NCI-H748 (cell line): ENCODE results near the gene PKD1L1.

Experiments used
- DNase-seq: peaks from one replicate; lab custom pipeline; 2025; ENCODE audit not compliant: unreplicated experiment; lab: John Stamatoyannopoulos, UW

Gene PKD1L1

DNA sequence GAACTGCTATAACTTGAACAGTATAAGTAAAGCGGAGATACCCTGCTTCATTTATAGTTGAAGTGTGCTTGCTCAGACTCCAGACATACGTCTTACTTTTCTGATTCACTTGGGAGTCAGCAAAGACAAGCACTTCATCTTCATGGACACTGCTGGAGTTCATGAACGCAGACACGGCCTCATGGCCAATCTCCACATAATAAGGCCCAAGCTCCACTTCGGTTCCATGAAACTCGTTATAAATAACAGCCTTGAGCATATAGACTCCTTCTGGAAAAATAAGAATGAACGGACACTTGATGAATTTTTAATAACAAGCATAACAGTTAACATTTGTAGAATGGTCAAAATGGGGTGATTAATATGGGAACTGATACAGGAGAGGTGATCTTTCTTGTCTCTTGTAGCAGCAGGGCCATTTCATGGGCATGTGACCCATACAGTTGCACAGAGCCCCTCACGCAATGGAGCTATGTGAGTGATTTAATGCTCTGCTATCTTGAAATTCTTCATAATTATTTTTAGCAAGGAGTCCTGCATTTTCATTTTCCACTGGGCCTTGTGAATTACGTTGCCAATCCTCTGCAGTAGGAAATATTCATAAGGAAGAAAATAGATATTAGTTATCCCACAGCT, 40.2 kb downstream of the PKD1L1 start:
- DNase-seq, result no peak

DNA sequence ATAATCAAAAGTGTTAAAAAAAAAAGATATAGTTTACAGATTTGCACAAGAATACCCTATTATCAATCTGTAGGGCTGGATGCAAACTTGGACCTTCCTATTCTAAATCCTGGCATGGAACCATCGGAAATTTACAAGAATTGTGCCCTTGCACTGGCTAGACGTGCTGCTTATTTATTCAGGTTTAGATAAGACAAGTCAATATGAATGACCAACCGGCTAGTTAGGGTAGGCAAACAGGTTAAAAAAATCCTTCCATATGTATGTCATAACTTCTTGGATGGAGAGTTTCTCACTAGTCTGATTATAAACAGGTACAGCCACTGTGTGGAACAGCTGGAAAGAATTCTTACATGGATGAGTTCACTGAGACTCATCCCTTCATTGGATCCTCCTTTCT, 41.4 kb downstream of the PKD1L1 start:
- DNase-seq, result no peak

DNA sequence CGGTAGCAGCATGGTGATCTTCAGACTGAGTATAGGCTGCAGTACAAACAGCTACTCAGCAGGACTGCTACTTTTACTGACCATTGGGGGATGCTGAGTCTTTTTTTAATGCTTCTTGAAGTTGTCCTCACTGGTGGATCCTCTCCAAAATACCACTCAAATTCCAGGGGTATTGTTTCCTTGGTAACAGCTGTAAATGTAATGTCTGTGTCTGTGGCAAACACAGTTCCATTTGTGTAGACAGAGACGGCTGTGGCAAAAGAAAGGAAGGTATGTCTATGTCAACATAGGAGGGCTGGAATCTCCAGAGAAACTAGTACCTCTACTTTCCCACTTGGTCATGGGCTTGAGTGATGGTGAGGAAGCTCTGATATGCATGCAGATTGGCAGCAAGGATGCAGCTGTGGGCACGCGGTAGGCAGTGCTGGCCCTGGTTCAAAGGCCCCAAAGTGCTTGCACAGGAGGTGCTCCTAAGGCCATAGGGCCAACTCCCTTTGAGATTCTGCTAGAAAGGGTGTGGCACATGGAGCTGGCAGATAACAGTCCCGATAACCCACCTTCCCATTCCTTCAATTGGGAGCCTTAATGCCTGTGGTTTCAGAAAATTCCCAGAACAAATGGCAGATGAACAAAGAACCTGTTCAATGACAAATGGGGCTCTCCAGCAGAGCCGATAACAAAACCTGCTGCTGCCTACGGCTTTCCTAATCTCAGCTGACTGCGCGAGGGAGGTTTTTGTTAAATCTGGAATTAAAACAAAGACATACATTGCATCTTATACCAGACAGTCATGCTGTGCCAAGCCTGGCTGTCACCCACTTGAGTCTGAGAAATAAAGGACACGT, 43.0 kb downstream of the PKD1L1 start:
- no peak for DNase-seq

DNA sequence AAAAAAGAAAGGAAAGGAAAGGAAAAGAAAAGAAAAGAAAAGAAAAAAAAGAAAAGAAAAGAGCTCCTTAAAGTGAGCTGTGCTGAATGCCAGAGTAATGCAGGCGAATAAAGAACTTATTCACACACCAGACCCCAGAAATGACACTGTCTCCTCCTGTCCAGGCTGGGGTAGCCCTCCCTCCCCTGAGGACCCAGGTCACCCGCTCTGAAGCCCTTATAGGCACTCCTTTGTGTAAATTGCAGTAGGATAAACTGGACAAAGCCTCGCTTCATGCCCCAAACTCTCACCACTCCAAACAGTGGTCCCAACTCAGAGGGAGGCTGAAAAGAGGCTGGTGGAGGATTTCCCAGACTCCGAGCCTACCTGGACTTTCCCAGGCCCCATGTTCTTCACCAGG, 46.3 kb downstream of the PKD1L1 start:
- no peak for DNase-seq

DNA sequence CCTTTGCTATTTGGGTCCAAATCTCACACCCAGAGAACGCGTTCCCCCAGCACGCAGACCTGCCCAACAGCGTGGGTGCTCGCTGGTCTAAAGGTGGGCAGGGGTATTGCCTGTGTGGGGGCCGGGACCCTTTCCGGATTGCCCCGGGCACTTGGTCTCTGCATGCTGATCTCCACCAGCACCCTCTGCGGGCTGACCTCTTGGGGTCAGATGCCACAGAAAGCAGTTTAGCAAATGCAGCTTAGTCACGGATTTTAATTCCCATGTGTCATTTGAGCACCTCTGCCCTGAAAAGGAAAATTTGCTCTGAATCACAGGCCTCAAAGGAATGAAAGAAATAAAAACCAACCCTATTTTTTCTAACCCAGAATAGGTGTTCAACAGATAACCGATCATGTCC, 46.7 kb downstream of the PKD1L1 start:
- no peak for DNase-seq

DNA sequence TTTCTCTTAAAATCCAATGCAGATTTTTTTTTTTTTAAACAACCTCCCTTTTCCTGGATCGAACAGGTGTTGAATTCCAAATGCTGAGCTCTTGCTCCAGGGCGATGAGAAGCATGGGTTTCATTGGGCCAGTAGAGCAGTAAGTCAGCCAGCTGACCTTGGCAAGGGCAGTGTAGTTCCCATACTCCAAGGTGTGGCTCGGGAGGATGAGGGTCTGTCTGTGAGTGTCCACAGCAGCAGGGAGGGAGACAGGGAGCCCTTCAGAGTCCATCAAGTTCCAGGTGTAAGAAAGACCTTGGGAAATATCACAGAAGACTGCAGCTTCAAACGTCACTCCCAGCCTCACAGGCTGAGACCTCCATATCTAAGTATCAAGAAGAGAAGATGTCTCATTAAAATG, 50.4 kb downstream of the PKD1L1 start:
- DNase-seq, result no peak

DNA sequence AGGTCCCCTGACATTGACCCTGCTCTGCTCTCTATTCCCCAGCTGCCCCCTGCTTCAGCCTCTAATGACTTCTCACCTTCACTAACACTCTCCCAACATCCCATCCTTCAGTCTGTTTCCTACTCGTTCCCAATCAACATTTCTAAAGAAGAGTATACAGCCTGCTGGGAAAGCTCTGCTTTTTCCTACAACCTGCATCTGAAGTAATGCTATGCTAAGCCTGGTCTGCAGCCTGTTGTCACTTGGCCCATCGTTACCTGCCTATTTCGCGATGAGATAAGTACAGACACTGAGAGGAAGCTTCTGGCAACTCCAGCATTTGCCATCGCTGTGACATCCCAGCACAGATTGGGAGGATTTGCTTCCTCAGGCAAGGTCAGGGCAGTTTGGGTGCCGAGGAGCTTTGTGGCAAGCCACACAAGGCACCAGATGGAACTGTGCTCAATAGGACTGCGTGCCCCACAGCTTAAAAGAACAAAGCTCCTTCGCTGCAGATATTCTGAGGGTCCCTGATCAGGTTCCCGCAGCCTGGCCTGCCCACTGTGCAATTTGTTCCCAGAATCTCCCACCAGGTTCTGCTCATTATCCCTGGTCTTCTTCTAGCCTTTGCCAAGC, 51.4 kb downstream of the PKD1L1 start:
- DNase-seq, result no peak

DNA sequence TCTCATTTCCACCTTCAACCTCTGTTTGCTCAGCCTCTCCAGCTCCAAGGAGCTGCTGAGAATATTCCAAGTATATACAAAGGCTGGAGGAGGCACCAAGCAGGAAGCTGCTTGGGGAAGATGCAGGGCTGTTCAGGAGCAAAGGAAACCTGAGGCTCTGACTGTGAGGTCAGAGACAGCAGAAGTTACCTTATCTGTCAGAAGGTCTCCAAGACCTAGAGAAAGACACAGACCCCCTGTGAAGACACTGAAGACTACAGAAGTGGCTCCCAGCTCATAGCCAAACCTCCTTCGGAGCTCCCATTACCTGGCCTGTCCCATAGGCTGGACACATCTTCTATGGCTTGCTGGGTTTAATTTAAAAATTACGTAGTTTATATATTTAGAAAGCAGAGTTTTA, 53.2 kb downstream of the PKD1L1 start:
- no peak for DNase-seq

DNA sequence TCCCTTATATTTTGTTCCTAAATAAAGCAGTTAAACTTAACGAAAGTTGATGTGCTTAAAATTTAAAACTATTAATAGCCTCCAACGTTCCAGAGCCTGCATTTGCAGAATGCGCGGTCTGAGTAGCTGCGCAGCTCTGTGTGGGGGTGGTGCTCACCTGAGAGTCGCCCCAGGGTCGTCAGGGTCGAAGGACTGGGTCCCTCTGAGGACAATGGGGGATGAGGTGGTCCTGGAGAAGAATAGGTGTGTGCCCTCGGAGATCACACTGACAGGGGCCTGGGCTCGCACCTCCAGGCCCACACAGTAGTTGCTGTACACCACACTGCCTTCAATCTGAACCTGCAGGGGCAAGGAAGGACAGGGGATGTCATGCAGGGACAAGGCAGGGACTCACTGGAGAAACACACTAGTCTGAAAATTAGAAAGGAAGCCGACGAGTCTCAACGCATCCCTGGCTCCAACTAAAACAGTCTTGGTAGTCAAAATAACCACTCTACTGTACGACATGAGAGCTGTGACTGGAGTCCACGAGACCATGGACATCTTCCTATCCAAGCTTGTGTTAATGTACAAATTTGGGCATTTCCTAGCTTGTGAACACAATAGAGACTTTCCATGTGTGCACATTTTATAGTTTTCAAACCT, 54.4 kb downstream of the PKD1L1 start:
- no peak for DNase-seq

DNA sequence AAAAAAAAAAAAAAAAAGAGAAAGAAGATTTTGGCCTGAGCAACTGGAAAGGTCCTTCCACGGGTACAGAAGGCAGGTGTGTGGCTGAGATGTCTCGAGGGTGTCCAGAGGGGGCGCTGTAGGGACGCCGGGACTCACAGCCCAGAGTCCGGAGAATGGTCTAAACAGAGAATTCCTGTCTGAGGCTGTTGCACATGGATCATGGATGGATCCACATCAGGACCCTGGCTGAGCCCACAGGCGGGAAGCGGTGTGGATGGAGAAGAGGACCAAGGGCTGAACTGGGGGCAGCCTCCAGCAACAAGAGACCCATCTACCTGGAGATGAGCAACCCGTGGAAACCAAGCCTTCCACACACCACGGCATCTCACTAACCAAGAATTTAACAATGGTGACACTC, 55.0 kb downstream of the PKD1L1 start:
- DNase-seq, result peak; percentile 30

DNA sequence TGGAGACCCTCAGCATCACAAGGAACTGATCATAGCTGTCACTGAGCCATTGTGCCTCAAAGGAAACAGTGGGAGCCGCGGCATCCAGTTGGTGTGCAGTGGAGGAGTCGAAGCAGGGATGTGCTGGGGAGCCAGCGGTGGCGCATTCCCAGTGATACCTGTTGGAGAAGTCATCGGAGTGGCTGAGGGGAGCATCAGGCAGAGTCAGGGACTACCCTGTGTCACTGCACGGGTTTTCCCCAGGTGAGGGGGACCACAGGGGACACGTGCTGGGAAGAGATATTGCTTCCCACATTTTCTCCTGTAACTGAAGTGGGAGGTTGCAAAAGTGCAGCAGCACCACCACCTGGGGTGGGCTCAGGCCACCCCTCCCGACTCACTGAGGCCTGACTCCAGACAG, 57.7 kb downstream of the PKD1L1 start:
- DNase-seq, result no peak

DNA sequence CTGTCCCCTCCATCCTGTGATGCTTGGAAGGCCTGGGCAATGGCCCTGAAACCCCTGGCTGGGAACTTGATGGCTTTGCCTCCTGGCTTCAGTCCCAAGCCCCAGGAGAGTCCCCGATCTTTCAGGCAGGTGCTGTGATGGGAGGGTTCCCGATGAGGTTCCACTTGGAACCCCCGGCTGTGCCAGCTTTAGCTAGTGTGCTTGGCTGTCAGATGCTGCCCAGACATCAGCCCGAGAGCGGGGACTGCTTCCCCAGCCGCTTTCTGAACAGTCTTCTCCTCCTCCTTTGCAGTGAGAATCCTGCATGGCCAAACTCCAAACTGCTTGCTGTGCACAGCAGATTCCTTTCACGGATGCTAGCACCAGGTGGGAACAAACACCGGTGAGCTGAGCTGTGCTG, 58.1 kb downstream of the PKD1L1 start:
- DNase-seq, result no peak

DNA sequence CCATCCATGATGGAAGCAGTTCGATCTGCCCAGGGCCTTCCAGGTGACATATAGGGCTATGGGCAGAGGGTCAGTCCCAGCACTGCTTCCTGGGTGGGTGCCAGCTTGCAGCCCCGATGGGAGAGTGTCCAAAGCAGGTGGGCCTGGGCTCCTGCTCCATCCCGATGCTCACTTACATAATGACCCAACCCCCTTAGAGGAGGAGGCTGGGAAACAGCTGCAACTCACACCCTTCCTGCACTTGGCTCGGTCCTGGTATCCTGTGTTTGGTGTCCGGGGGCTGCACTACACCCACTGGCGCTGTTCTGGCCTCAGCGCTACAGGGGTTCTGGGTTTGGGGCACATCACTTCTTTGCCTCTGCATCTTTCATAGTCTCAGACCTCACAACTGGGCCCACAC, 58.5 kb downstream of the PKD1L1 start:
- DNase-seq, result no peak

DNA sequence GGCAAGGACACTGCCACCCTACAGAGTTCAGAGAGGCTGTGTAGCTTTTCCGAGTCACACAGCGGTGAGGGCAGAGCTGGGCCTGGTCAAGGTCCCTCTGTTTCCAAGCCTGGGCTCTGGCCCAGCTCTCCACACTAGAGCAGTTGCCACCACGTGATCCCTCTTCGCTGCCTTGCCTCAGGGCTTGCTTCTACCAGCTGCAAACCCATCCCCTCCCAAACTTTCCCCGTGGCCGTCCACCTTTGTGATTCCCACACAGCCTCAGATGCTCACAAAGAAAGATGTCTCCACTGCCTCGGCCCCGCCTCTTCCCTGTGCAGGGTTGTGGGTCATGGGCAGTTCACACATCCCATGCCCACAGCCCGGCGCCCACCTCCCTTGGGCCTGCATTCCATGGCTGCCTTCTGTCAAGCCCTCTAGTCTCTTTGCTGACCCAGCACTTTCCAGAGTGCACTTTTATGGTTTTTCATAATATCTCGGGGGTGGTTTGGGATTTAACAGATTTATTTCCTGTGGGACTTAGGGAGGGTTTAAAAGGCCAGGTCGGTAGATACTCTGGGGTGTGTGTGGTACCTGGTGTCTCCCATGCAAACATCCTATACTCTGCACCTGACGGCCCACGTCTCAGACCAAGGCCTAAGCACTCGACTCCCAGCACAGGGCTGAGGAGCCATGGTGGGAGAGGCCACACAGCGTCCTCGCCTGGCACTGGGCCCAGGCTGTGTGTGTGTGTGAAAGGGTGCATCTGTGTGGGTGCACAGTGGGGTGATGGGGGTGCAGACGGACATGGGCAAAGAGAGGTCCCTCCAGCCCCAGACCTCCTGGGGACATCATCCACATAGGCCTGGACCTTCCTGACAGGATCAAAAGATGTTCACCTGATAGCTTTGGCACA, 59.6 kb downstream of the PKD1L1 start:
- no peak for DNase-seq

DNA sequence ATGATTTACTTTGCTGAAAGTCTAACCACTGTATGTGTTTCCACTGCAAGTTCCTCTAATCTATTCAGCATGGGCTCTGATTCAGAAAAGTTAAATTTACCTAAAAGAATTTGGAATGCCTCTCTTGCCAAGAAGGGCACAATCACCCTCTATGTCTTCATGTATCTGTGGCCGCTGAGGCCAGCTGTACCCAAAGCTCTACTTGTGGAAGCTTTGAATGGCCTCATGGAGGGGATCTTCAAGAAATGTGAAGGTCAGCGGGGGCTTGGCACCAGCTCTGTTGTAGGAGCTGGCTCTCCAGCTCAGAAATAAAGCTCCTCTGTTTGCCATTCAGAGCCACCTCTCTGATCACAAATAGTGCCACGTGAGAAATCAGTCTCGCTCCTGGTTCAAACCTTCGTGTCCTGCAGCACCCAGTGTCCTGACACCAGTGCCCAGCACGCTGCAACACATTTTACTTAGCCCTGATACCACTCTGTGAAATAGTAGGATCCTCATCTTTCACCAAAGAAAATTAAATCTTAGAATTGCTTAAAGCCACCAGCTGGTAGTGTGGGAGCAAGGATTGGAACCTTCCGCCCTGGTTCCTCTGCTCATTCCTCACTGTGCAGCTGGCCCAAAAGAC, 61.1 kb downstream of the PKD1L1 start:
- DNase-seq, result no peak

DNA sequence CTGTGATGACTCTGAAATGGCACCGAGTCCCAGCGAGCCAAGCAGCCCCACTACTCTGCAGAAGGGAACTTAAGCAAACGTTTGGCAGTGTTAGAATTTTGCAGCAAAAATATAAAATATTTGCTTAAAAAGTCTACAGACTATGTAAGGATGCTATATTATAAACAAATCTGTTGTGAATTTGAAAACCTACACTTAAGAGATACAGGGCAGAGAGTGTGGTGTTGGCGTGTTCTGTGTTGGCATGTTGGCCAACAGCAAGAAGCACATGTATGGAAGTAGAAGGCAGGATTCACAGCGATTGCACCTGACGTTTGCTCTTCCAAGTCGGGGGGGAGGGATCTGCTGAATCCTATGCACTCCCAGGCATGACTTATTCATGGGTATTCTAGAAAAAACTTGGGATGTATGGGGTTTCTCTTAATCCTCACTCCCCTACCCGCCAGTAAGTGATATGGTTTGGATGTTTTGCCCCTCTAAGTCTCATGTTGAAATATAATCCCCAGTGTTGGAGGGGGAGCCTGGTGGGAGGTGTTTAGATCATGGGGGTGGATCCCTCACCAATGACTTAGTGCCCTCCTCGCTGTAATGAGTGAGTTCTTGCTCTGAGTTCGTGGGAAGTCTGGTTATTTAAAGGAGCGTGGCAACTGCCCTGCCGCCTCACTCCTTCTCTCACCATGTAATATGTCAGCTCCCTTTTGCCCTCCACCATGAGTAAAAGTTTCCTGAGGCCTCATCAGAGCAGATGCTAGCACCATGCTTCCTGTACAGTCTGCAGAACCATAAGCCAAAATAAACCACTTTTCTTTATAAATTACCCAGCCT, 62.1 kb downstream of the PKD1L1 start:
- DNase-seq, result no peak

DNA sequence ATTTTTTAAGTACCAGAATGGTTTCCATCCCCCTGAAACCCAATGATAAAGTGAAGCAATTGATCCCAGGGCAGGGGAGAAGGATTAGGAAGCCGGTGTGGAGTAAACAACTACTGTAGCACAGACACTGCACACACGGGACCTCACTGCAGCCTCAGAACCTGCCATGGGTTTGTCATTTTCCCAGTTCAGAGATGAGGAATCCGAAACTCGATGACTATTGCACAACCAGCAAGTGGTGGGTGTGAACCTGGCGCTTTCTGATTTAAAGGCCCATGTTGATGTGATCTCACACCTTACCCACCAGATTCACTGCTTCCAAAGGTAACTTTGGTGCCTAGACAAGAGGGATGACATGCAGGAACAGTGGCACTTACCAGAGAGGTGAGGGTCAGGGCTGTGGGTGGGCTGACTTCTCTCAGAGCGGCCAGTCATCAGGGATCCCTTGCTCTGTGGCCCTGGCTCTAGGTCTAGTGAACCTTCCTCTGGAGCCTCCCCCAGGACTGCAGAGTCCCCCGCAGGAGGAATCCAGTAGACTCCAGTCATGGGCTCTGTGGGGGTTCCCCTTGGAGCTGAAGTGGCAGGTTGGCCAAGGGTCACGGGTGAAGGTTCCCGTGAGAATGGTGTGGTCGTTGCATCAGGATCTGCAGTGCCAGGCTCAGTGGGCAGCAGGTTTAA, 62.8 kb downstream of the PKD1L1 start:
- DNase-seq, result no peak

DNA sequence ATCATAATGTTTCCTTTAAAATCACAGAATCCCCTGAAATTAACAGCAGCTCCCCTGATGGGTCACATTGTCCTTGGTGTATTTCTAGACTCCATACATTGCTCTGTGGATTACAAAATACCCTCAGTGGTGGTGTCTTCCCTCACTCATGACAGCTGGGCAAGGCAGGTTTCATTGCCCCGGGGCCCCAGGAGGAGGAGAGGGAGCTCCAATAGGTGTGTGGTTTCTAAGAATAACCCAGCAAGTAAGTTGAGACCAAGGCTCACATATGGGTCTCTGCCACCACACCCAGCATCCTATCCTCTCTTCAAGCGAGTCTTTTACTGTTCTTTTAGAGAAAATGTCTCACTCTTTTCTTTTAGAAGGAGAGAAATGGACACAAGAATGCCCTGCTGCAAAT, 63.6 kb downstream of the PKD1L1 start:
- no peak for DNase-seq

DNA sequence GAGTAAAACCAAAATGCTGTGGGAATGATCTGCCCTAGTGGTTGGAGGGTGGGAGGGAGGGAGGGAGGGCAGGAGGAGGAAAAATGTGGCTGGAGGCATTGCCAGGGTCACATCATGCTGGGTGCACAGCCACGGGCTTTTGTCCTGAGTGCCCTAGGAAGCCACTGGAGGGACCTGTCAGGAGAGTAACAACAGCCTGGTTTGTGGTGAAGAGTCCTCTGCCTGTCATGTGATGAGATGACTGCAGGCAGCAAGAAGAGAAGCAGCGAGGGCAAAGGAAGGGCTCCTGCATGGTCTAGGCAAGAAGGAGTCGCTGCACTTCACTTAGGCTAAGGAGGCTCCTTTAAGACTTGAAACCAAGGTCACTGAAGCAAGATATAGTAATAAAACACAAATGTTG, 65.6 kb downstream of the PKD1L1 start:
- no peak for DNase-seq
